Lower lobe of right lung (tissue), 2 donors: ENCODE measurements around the gene ADISSP. TPM values are rescaled to one million over a fixed set of nuclear protein-coding genes. Genes with fewer than 3 reads are reported as not detected.
A peak's percentile ranks its signal among the peaks of the same experiment; 100 is the strongest.

ENCODE experiments used
- ATAC-seq, 2 donors: fragments of 200-7000 bp; cut with Tn5 transposase; one replicate each; pipeline ENCODE4 v1.9.1; 2020 to 2022; ENCODE audit warnings: mild to moderate bottlenecking in 2 of 2, moderate library complexity in 2 of 2
- DNase-seq: peaks from one replicate; pipeline ENCODE4 v3.0.0-alpha.2; 2020
- H3K27ac ChIP-seq: fragments of 200-600 bp; one replicate; pipeline ENCODE4 v1.8.0; 2022
- H3K27me3 ChIP-seq: fragments of 200-600 bp; one replicate; pipeline ENCODE4 v1.8.0; 2022; ENCODE audit warnings: low read depth
- H3K36me3 ChIP-seq: fragments of 200-600 bp; one replicate; pipeline ENCODE4 v1.8.0; 2022; ENCODE audit warnings: mild to moderate bottlenecking
- H3K4me1 ChIP-seq: fragments of 200-600 bp; one replicate; pipeline ENCODE4 v1.8.0; 2022
- H3K4me3 ChIP-seq: fragments of 200-600 bp; one replicate; pipeline ENCODE4 v1.8.0; 2022; ENCODE audit warnings: mild to moderate bottlenecking
- H3K9me3 ChIP-seq: fragments of 200-600 bp; one replicate; pipeline ENCODE4 v1.8.0; 2022
- CTCF ChIP-seq: fragments of 200-600 bp; IDR thresholded peaks from one replicate; pipeline ENCODE4 v1.8.0; 2022; ENCODE audit warnings: antibody characterized with exemption, mild to moderate bottlenecking
- intact Hi-C: fragments of 100-400 bp; cut with DNase I; formaldehyde crosslinking; loops from one replicate; pipeline ENCODE4 v1.11.0; 2022
- total RNA-seq: library from RNA; stranded (reverse); fragmentation: NEBNext Ultra II Directional; extraction: Animal tissue kit (Norgen Biotek cat#: 25700); gene quantifications from one replicate; pipeline ENCODE4 v1.2.1, GENCODE V29; 2021
- donor health status: DM: no; HTN: yes; CAD: no; lungs with severe emphysema.

Gene ADISSP
- total RNA-seq, 1 donor from 2014 or later, result 33.2 TPM

- H3K4me3 ChIP-seq, result no peak overlapping the region
- no peaks in the 10 kb centered on the region for H3K27me3 ChIP-seq
- intact Hi-C loops, result no loop called here
- peaks cover 66% of the 10 kb centered on the region for H3K36me3 ChIP-seq
- DNase-seq (peak; percentile 74), ATAC-seq (peak; percentile 26 to 64)
- H3K4me1 ChIP-seq, result peaks cover 96% of the 10 kb centered on the region
- no peaks in the 10 kb centered on the region for H3K9me3 ChIP-seq
- no peak for TF ChIP-seq CTCF
- H3K27ac ChIP-seq, result peak overlapping the region; percentile 83
Measured at GRCh38 chr20:3804254-3804751, 36.8 kb upstream of the ADISSP start.

GRCh38 chr20:3803854-3804253 is 36.3 kb upstream of the ADISSP start:
- Histone ChIP-seq H3K27me3 (no peaks in the 10 kb centered on the region), H3K4me1 (peaks cover 100% of the 10 kb centered on the region), H3K4me3 (no peak overlapping the region), H3K9me3 (no peaks in the 10 kb centered on the region), H3K27ac (peak overlapping the region; percentile 83), H3K36me3 (peaks cover 67% of the 10 kb centered on the region)
- intact Hi-C loops, result no loop called here
- TF ChIP-seq CTCF, result no peak
- no peak for ATAC-seq
- DNase-seq, result peak; percentile 41

GRCh38 chr20:3803289-3803688 is 35.7 kb upstream of the ADISSP start:
- H3K27me3 ChIP-seq, result no peaks in the 10 kb centered on the region
- peak overlapping the region; percentile 83 for H3K27ac ChIP-seq
- peaks cover 73% of the 10 kb centered on the region for H3K36me3 ChIP-seq
- intact Hi-C loops, result no loop called here
- DNase-seq (peak; percentile 43), ATAC-seq (no peak)
- peaks cover 100% of the 10 kb centered on the region for H3K4me1 ChIP-seq
- H3K4me3 ChIP-seq, result no peak overlapping the region
- H3K9me3 ChIP-seq, result no peaks in the 10 kb centered on the region
- no peak for TF ChIP-seq CTCF

GRCh38 chr20:3802524-3803239 is 35.1 kb upstream of the ADISSP start:
- ATAC-seq (peak; percentile 4 to 34), DNase-seq (peak; percentile 57)
- Histone ChIP-seq H3K27ac (peak overlapping the region; percentile 83), H3K9me3 (no peaks in the 10 kb centered on the region), H3K4me1 (peaks cover 100% of the 10 kb centered on the region), H3K27me3 (no peaks in the 10 kb centered on the region), H3K4me3 (no peak overlapping the region), H3K36me3 (peaks cover 79% of the 10 kb centered on the region)
- TF ChIP-seq CTCF, result no peak
- intact Hi-C loops, result no loop called here

GRCh38 chr20:3801846-3802245 is 34.3 kb upstream of the ADISSP start:
- intact Hi-C loops, result no loop called here
- peak overlapping the region; percentile 83 for H3K27ac ChIP-seq
- no peaks in the 10 kb centered on the region for H3K27me3 ChIP-seq
- H3K4me3 ChIP-seq, result no peak overlapping the region
- no peaks in the 10 kb centered on the region for H3K9me3 ChIP-seq
- ATAC-seq (peak; percentile 17 to 19), DNase-seq (peak; percentile 66)
- peaks cover 100% of the 10 kb centered on the region for H3K4me1 ChIP-seq
- H3K36me3 ChIP-seq, result peaks cover 82% of the 10 kb centered on the region
- TF ChIP-seq CTCF, result no peak
